Activated naive CD8-positive, alpha-beta T cell treated with anti-CD3 and anti-CD28 coated beads, Interleukin-2, amount 50 U/mL, for 24 hours (primary cell): ENCODE results near the gene MSI2.

Experiments used
- ATAC-seq: fragments of 150-1000 bp; cut with Tn5 transposase; one replicate; pipeline ENCODE4 v1.10.0; 2021
- DNase-seq: peaks from one replicate; pipeline ENCODE4 v3.0.0; 2021
- H3K27ac Mint-ChIP-seq: one replicate; pipeline ENCODE4 v1.8.0; 2021; ENCODE audit warnings: mild to moderate bottlenecking, mixed read lengths
- H3K27me3 Mint-ChIP-seq: one replicate; pipeline ENCODE4 v1.8.0; 2021; ENCODE audit warnings: mixed read lengths
- H3K36me3 Mint-ChIP-seq: one replicate; pipeline ENCODE4 v1.8.0; 2021; ENCODE audit warnings: low read depth, mixed read lengths
- H3K4me1 Mint-ChIP-seq: one replicate; pipeline ENCODE4 v1.8.0; 2021; ENCODE audit warnings: mixed read lengths
- H3K4me3 Mint-ChIP-seq: one replicate; pipeline ENCODE4 v1.8.0; 2021; ENCODE audit warnings: mild to moderate bottlenecking, moderate library complexity, mixed read lengths
- H3K9me3 Mint-ChIP-seq: one replicate; pipeline ENCODE4 v1.8.0; 2021; ENCODE audit warnings: mixed read lengths

The MSI2 gene

GRCh38 chr17:57467801-57468200 is 211.5 kb downstream of the MSI2 start:
- peaks cover 51% of the 10 kb centered on the region for H3K4me1 Mint-ChIP-seq
- no peak for ATAC-seq

GRCh38 chr17:57468932-57469775 is 212.8 kb downstream of the MSI2 start:
- Mint-ChIP-seq H3K4me3 (no peak overlapping the region), H3K9me3 (no peaks in the 10 kb centered on the region), H3K4me1 (peaks cover 41% of the 10 kb centered on the region), H3K36me3 (no peaks in the 10 kb centered on the region), H3K27me3 (no peaks in the 10 kb centered on the region), H3K27ac (peak overlapping the region; percentile 73)
- peak; percentile 84 for ATAC-seq
- DNase-seq = no peak

More at GRCh38 chr17:57467801-57468200, 211.5 kb downstream of the MSI2 start:
- Mint-ChIP-seq H3K9me3 (no peaks in the 10 kb centered on the region), H3K27me3 (no peaks in the 10 kb centered on the region), H3K27ac (no peak overlapping the region), H3K36me3 (peaks cover 3% of the 10 kb centered on the region), H3K4me3 (no peak overlapping the region)
- no peak for DNase-seq

- Mint-ChIP-seq H3K4me1 (peaks cover 28% of the 10 kb centered on the region), H3K9me3 (no peaks in the 10 kb centered on the region), H3K27me3 (no peaks in the 10 kb centered on the region), H3K27ac (no peak overlapping the region), H3K36me3 (no peaks in the 10 kb centered on the region), H3K4me3 (no peak overlapping the region)
- DNase-seq = no peak
- ATAC-seq = no peak
Observed at GRCh38 chr17:57470906-57471305, 214.6 kb downstream of the MSI2 start.

GRCh38 chr17:57471868-57472368 is 215.6 kb downstream of the MSI2 start:
- ATAC-seq (no peak), DNase-seq (no peak)
- no peak overlapping the region for H3K4me3 Mint-ChIP-seq
- H3K36me3 Mint-ChIP-seq = no peaks in the 10 kb centered on the region
- no peaks in the 10 kb centered on the region for H3K9me3 Mint-ChIP-seq
- H3K27ac Mint-ChIP-seq = no peak overlapping the region
- peaks cover 25% of the 10 kb centered on the region for H3K4me1 Mint-ChIP-seq
- H3K27me3 Mint-ChIP-seq = no peaks in the 10 kb centered on the region

- no peak overlapping the region for H3K27ac Mint-ChIP-seq
Observed at GRCh38 chr17:57475796-57476195, 219.5 kb downstream of the MSI2 start.

DNA sequence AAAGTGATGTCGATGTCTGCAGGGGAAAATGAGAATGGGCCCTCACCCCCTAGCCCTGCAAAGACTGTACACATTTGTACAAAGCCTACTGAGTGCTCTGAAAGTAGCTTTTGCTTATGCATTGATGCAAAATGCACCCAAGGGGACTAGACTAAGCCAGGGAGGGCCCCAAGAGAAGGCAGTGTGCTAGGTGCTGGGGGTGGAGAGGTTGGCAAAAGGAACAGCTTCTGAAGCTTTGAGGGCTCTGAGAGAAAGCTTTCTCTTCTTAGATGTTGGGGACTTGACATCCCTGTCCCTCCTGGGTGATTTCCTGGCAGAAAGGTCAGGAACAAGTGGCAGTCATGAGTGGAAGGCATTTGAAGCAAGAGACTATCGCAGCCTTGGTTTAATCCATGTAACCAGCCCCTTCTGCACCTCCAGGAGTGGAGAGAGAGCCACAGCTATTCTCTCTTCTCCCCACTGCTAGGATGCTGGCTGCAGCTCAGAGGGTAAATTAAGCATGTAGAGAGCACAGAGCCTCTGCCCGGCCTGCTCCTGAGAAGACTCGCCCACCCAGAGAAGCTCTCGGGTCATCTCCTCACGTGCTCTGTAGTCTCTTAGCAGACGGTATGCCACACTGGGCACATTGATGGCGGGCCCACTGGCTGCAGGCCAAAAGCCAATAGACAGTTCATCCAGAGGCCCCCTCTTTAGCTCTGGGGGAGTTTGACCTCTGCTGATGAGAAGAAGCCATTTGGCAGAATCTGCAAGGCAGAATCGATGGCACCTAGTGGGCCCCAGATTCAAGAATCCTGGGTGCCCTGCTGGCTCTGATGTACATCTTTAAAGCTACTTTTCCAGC is 221.4 kb downstream of the MSI2 start:
- H3K27ac Mint-ChIP-seq = no peak overlapping the region
- H3K4me3 Mint-ChIP-seq = no peak overlapping the region
- H3K36me3 Mint-ChIP-seq = peaks cover 7% of the 10 kb centered on the region
- ATAC-seq (no peak), DNase-seq (no peak)
- H3K27me3 Mint-ChIP-seq = no peaks in the 10 kb centered on the region
- no peaks in the 10 kb centered on the region for H3K9me3 Mint-ChIP-seq
- peaks cover 26% of the 10 kb centered on the region for H3K4me1 Mint-ChIP-seq

More at GRCh38 chr17:57475796-57476195, 219.5 kb downstream of the MSI2 start:
- H3K36me3 Mint-ChIP-seq = peaks cover 5% of the 10 kb centered on the region
- H3K27me3 Mint-ChIP-seq = no peaks in the 10 kb centered on the region
- ATAC-seq (no peak), DNase-seq (no peak)
- H3K4me3 Mint-ChIP-seq = no peak overlapping the region
- no peaks in the 10 kb centered on the region for H3K9me3 Mint-ChIP-seq
- H3K4me1 Mint-ChIP-seq = peaks cover 14% of the 10 kb centered on the region

- Mint-ChIP-seq H3K9me3 (no peaks in the 10 kb centered on the region), H3K27me3 (no peaks in the 10 kb centered on the region), H3K4me1 (peaks cover 29% of the 10 kb centered on the region), H3K4me3 (no peak overlapping the region), H3K36me3 (peaks cover 7% of the 10 kb centered on the region), H3K27ac (peak overlapping the region; percentile 9)
- no peak for ATAC-seq
- no peak for DNase-seq
Observed at GRCh38 chr17:57478478-57479250, 222.3 kb downstream of the MSI2 start.

DNA sequence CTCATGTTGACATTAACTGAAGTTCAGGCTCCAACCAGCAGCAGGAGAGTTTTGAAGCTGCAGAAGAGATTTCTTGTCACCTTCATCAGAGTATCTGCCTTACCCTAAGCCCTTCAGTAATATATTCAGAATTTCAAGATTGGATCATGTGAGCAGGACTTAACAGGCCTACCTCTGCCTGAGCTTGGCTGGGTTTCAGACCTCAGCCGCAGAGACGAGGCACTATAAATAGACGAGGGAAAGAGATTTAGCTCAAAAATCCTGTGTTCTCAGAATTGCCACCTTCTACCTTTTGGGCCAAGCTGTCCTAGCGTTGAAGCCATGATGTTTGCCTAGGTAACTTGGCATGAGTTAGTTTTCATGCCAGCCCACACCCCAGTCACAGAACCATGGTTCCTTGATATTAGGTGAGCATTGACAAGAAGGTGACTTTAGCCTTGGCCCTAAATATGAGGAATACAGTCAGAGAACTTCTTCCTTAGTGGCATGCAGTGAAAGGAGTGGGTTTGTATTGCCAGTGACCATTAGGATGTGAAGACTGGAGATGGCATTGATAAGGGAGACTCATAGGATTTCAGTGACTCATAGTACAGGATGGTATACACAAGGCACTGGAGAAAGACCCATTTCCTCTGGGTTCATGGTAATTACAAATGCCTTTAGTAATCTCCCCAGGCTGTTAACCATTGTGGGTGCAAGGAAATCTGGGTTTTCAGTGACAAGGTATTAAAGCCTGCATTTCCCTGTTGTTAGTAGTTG is 224.3 kb downstream of the MSI2 start:
- Mint-ChIP-seq H3K4me1 (peaks cover 40% of the 10 kb centered on the region), H3K9me3 (no peaks in the 10 kb centered on the region), H3K27ac (peak overlapping the region; percentile 37), H3K27me3 (no peaks in the 10 kb centered on the region), H3K4me3 (no peak overlapping the region), H3K36me3 (peaks cover 7% of the 10 kb centered on the region)
- no peak for DNase-seq
- ATAC-seq = peak; percentile 33

DNA sequence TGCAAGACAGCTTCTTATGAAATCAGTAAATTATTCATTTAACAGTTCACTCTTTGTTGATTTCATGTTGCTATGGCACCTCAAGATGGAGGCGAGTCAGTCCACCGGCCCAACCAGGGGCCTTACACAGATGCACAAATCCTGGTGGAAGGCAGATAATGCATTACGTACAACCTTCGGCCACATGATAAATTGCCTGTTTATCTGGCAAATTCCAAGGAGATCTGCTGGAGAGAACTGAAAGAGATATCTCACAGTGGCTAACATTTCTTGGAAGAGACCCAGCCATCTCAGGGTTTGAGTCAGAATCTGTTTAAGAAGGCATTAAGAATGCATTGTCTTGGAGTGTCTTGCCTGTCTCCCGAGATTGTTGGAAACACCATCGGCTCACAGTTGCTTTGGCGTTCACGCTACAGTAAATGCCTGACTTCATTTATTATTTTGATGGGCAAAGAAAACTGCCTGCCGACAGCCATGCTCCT is 225.6 kb downstream of the MSI2 start:
- ATAC-seq (no peak), DNase-seq (no peak)
- Mint-ChIP-seq H3K4me3 (no peak overlapping the region), H3K36me3 (peaks cover 7% of the 10 kb centered on the region), H3K4me1 (peaks cover 52% of the 10 kb centered on the region), H3K27ac (no peak overlapping the region), H3K9me3 (no peaks in the 10 kb centered on the region), H3K27me3 (no peaks in the 10 kb centered on the region)

GRCh38 chr17:57482657-57483056 is 226.3 kb downstream of the MSI2 start:
- no peak for DNase-seq
- Mint-ChIP-seq H3K27me3 (no peaks in the 10 kb centered on the region), H3K9me3 (no peaks in the 10 kb centered on the region), H3K4me3 (no peak overlapping the region), H3K36me3 (peaks cover 7% of the 10 kb centered on the region), H3K27ac (no peak overlapping the region), H3K4me1 (peaks cover 59% of the 10 kb centered on the region)
- no peak for ATAC-seq

- DNase-seq (no peak), ATAC-seq (no peak)
- Mint-ChIP-seq H3K4me1 (peaks cover 61% of the 10 kb centered on the region), H3K27ac (no peak overlapping the region), H3K36me3 (peaks cover 2% of the 10 kb centered on the region), H3K4me3 (no peak overlapping the region), H3K27me3 (no peaks in the 10 kb centered on the region), H3K9me3 (no peaks in the 10 kb centered on the region)
Observed at GRCh38 chr17:57484081-57484666, 227.9 kb downstream of the MSI2 start.

DNA sequence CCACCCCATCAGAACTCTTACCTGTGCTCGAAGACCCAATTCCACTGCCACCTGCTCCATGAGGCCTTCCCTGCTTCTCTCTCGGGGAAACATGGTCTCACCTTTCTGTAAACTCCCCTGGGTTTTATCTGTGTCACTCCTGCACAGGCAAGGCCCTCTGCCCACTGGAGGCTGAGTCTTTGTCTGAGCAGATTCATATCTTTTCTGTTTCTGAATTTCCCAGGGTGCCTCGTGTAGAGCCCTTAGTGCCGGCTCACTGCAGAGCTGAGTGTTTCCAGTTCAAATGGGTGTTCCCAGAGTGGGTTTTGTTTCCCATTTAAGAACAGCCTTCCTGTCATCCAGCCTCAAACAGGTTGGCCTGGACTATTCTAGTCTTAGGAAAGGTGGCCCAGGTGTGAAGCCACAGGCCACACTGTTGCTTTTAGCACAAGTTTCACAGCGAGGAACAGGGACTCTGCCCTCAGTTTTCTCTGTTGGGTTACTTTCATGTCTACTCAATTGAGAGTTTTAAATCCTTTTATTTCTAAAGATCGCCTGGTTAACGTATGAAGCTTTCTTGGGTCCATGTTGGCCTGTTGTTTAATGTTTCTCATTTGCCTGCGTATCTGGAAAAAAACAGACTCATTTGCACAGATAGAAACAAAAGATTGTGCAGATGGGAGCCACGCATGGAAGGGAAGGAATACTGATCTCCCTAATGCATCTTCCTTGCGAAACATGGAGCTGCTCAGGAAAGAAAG is 228.7 kb downstream of the MSI2 start:
- DNase-seq (no peak), ATAC-seq (no peak)
- Mint-ChIP-seq H3K4me3 (no peak overlapping the region), H3K36me3 (peaks cover 2% of the 10 kb centered on the region), H3K4me1 (peaks cover 63% of the 10 kb centered on the region), H3K27ac (no peak overlapping the region), H3K27me3 (no peaks in the 10 kb centered on the region), H3K9me3 (no peaks in the 10 kb centered on the region)

- DNase-seq (no peak), ATAC-seq (no peak)
- Mint-ChIP-seq H3K9me3 (no peaks in the 10 kb centered on the region), H3K27me3 (no peaks in the 10 kb centered on the region), H3K27ac (no peak overlapping the region), H3K36me3 (peaks cover 2% of the 10 kb centered on the region), H3K4me1 (peaks cover 58% of the 10 kb centered on the region), H3K4me3 (no peak overlapping the region)
Observed at GRCh38 chr17:57485566-57485865, 229.2 kb downstream of the MSI2 start.
